WERI-Rb-1 (cell line): ENCODE data around the gene FNDC7.

Source experiments
- DNase-seq: peaks from one replicate; pipeline ENCODE4 v3.0.0-alpha.2; 2020
- H3K27ac ChIP-seq: fragments of 250-450 bp; sonication (Bioruptor Pico); 2 replicates; pipeline ENCODE4 v1.5.1; 2020; ENCODE audit warnings: mild to moderate bottlenecking, moderate library complexity
- H3K27me3 ChIP-seq: fragments of 250-450 bp; sonication (Bioruptor Pico); 2 replicates; pipeline ENCODE4 v1.5.1; 2021; ENCODE audit warnings: mild to moderate bottlenecking, low read depth, moderate library complexity; ENCODE audit not compliant: insufficient read depth, severe bottlenecking
- H3K36me3 ChIP-seq: fragments of 250-450 bp; sonication (Bioruptor Pico); 2 replicates; pipeline ENCODE4 v1.5.1; 2020; ENCODE audit warnings: mild to moderate bottlenecking, moderate library complexity
- H3K4me3 ChIP-seq: 2 replicates; pipeline ENCODE4 v1.5.1; 2011; ENCODE audit warnings: low read depth, mild to moderate bottlenecking, control low read depth, low read length
- H3K9me3 ChIP-seq: fragments of 250-450 bp; sonication (Bioruptor Pico); 2 replicates; pipeline ENCODE4 v1.5.1; 2021; ENCODE audit warnings: mild to moderate bottlenecking, moderate library complexity; ENCODE audit not compliant: severe bottlenecking
- TF ChIP-seq, protein P1 (sequence below): IDR thresholded peaks from 2 replicates; pipeline ENCODE4 v1.5.1; 2011; ENCODE audit warnings: low read depth, mild to moderate bottlenecking, control low read depth, inconsistent platforms, low read length

Gene FNDC7

DNA sequence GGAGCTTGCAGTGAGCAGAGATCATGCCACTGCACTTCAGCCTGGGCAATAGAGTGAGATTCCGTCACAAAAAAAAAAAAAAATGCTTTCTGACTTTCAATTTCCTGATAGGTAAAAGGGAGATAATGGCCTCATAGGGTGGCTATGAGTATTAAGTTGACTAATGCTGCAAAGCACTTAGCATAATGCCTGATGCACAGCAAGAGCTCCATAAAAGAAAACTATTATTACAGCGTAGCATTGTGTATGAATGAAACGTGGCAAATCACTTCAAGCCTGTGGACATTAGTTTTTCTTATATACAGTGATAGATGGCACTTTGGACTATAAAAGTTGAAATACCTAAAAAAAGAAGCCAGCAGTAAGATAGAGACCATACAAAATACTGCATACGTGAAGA, 16.8 kb downstream of the FNDC7 start:
- Histone ChIP-seq H3K27ac (no peak overlapping the region), H3K4me3 (no peak overlapping the region), H3K27me3 (no peaks in the 10 kb centered on the region), H3K36me3 (no peaks in the 10 kb centered on the region), H3K9me3 (no peaks in the 10 kb centered on the region)
- TF ChIP-seq, protein P1, sequence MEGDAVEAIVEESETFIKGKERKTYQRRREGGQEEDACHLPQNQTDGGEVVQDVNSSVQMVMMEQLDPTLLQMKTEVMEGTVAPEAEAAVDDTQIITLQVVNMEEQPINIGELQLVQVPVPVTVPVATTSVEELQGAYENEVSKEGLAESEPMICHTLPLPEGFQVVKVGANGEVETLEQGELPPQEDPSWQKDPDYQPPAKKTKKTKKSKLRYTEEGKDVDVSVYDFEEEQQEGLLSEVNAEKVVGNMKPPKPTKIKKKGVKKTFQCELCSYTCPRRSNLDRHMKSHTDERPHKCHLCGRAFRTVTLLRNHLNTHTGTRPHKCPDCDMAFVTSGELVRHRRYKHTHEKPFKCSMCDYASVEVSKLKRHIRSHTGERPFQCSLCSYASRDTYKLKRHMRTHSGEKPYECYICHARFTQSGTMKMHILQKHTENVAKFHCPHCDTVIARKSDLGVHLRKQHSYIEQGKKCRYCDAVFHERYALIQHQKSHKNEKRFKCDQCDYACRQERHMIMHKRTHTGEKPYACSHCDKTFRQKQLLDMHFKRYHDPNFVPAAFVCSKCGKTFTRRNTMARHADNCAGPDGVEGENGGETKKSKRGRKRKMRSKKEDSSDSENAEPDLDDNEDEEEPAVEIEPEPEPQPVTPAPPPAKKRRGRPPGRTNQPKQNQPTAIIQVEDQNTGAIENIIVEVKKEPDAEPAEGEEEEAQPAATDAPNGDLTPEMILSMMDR, result no peak
- no peak for DNase-seq

DNA sequence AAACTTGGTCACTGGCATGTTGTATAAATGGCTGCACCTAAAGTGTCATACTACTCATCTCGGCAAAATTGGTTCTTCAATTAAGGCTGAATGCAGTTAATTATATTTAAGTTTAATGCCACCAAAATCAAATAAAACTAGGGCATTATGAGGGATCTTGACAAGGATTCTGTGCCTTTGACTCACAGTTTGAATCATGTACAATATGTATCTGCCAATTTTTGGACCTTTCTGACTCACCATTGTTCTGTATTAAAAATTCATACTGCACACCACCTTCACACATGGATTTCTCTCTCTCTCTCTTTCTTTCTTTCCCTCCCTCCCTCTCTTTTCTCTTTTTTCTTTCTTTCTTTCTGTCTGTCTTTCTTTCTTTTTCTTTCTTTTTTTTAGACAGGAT, 19.7 kb downstream of the FNDC7 start:
- TF ChIP-seq, protein P1, result no peak
- Histone ChIP-seq H3K9me3 (no peaks in the 10 kb centered on the region), H3K27me3 (no peaks in the 10 kb centered on the region), H3K36me3 (no peaks in the 10 kb centered on the region), H3K27ac (no peak overlapping the region), H3K4me3 (no peak overlapping the region)
- no peak for DNase-seq

DNA sequence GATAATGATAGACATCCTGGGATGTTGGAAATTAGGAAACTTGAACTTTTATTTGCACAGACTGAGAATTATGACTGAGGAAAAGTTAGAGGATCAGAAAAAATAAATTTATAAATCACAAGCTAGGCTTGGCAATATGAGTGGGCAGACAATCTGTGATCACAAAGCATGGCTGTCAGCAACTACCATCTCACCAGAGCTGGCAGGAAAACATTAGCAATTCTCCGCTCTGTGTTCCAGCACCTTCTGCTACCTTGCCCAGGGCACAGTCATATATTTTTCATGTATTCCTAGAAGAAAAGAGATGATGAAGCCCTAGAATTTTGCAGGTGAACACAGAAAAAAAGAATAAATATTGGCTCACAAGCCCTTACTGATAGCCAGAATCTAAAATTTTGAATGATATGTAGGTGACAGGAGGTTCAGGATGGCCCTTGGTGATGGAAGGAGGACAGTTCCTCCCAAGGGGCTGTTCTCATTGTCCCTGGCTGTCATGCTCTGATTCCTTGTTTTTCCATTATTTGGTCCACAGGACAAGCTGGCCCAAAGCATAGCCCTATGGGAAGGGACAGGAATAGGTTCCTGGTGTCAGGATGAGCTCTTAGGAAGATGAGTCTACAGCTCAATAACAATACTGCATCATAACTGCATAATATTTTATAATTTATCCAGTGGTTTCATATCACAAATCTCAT, 21.6 kb downstream of the FNDC7 start:
- Histone ChIP-seq H3K27me3 (no peaks in the 10 kb centered on the region), H3K9me3 (no peaks in the 10 kb centered on the region), H3K27ac (no peak overlapping the region), H3K36me3 (no peaks in the 10 kb centered on the region), H3K4me3 (no peak overlapping the region)
- DNase-seq, result no peak
- TF ChIP-seq, protein P1, result no peak

DNA sequence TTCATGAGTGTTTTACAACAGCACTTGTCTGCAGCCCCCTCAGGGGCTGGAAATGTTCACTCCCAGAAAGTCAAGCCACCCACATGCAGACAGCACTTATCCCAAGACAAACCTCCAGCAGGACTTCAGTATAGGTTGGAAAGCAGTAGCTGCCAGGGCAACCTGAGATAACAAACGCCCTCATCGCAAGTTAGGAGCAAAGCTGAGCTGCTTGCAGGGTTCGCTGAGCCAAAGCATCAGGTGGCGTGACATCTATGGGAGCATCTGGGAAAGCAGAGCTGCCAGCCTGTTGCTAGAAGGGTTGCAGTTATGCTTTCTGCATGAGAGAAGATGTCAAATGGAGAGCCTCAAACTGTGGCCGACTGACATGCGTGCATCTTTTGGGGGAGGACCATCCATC, 29.5 kb downstream of the FNDC7 start:
- H3K27me3 ChIP-seq, result no peaks in the 10 kb centered on the region
- H3K36me3 ChIP-seq, result no peaks in the 10 kb centered on the region; the same call in 1 of the 2 replicates
- no peak overlapping the region for H3K27ac ChIP-seq
- H3K4me3 ChIP-seq, result no peak overlapping the region
- no peak for DNase-seq
- no peaks in the 10 kb centered on the region for H3K9me3 ChIP-seq
- TF ChIP-seq, protein P1, result no peak

DNA sequence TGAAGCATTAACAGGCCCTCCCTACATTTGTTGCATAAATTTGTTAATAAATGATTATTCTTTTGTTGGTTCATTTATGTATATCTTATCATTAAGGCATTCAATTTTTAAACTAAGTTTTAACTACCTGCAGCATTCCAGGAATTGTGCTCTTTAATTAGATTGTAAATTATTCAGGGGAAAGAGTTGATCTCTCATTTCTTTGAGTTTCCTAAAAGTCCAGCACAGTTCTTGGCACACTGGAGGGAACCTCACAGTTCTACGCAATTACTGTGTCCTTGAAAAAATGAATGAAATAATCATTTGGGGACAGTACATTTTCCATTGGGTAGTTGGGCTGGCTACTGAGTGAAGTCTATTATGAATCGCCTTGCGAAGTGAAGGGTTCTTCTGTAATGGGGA, 33.3 kb downstream of the FNDC7 start:
- Histone ChIP-seq H3K36me3 (no peaks in the 10 kb centered on the region; the same call in 1 of the 2 replicates), H3K27ac (no peak overlapping the region), H3K27me3 (no peaks in the 10 kb centered on the region), H3K4me3 (no peak overlapping the region), H3K9me3 (no peaks in the 10 kb centered on the region)
- TF ChIP-seq, protein P1, result no peak
- no peak for DNase-seq
